Umbilical cord (tissue), 2 donors: ENCODE measurements around the gene JARID2. TPM values are rescaled to one million over a fixed set of nuclear protein-coding genes. Genes with fewer than 3 reads are reported as not detected.

Experiments used
- DNase-seq: peaks from one replicate; pipeline ENCODE4 v3.0.0-alpha.2; 2015; ENCODE audit warnings: low spot score
- total RNA-seq: library from RNA; depleted of rRNA; stranded (reverse); fragments of >200 nt; gene quantifications from one replicate; pipeline ENCODE4 v1.2.3, GENCODE V29; 2014; ENCODE audit warnings: low replicate concordance; ENCODE audit not compliant: insufficient read depth

The JARID2 gene
- total RNA-seq, 1 donor from 2014 or later = 8.4 TPM

DNA sequence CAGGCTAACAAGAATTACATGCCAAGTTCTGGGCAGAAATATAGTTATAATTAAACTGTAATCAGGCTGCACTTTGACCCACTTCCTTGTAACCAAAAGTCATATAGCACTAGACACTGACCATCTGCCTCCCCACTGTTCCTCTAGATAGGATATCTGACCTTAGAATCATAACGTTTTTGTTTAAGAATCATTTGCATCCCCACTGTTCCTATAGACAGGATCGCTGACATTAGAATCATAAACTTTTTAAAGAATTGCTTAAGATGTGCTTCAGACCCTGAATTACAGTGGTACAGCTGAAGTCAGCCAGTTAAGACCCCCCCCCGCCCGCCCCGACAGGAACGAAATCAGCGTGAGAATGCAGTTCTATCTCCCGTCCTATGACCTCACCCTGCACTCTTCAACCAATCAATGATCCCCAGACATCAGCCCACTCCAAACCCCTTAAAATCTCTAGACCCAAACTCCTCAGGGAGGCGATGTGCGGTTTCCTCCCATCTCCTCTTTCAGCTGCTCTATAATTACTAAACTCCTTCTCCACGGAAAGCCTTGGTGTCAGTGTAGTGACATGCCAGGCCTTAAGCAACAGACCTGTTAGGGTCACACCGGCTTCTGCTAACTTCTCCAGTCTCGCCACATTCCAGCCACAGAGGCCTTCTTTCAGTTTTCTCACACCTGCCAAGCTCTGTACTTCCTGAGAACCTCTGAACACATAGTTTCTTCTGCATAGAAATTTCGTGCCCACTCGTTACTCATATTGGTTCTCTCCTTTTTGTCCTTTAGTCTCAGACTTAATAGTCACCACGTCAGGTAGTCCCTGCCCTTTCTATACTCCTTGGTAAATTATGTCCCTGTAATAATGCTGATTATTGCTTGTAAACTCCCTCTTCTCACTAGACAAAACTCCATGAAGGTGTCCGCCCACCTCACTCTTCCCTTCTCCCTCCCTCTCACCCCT, 323.4 kb downstream of the JARID2 start:
- DNase-seq = peak; percentile 12

DNA sequence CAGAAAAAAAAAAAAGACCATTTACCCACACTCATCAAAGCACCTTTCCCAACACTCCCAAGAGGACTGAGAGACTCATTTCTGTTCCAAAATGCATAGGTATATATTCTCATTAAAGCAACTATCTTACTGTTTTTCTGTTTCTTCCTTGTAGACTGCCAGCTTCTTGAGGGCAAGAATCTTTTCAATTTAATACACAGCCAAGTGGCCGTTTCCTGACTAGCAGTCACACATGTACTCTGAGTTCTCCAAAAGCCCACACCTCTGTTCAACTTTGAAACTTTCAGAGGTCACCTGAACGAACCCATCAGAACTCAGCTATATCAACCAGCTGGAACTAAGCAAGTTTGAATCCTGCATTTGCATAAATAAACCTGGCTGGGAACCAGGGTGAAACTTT, 324.3 kb downstream of the JARID2 start:
- no peak for DNase-seq
